Pancreas (tissue), 10 donors: ENCODE data around the gene PLCB2. TPM values are rescaled to one million over a fixed set of nuclear protein-coding genes. Genes with fewer than 3 reads are reported as not detected.

Source experiments
- ATAC-seq, 4 donors: fragments of 200-7000 bp; cut with Tn5 transposase; one replicate each; pipeline versions ENCODE4 v1.8.0 to v1.9.1; 2020; ENCODE audit warnings: mild to moderate bottlenecking in 4 of 4, moderate library complexity in 4 of 4
- DNase-seq, 6 donors: peaks; one replicate each; pipeline ENCODE4 v3.0.0-alpha.2; 2020
- FAIRE-seq: peaks from 2 replicates; lab custom pipeline; 2012; peaks lifted over from hg19 to GRCh38; lab: Jason Lieb, UNC
- H3K27ac ChIP-seq, 4 donors: fragments of 200-600 bp; sonication (generic); 1 replicate in 3 of 4; 2 replicates in 1 of 4; pipeline versions ENCODE4 v1.5.0 to v1.8.0; 2020
- H3K27me3 ChIP-seq, 4 donors: fragments of 200-600 bp; one replicate each; pipeline ENCODE4 v1.8.0; 2021
- H3K36me3 ChIP-seq, 3 donors: fragments of 200-600 bp; sonication (generic) in 1 of 3; one replicate each; pipeline versions ENCODE4 v1.5.0 to v1.8.0; 2020 to 2021
- H3K4me1 ChIP-seq, 3 donors: fragments of 200-600 bp; one replicate each; pipeline ENCODE4 v1.8.0; 2021
- H3K4me3 ChIP-seq, 4 donors: fragments of 200-600 bp; sonication (generic) in 2 of 4; one replicate each; pipeline versions ENCODE4 v1.5.0 to v1.8.0; 2020 to 2021
- H3K9me3 ChIP-seq, 4 donors: fragments of 200-600 bp; one replicate each; pipeline ENCODE4 v1.8.0; 2021
- CTCF ChIP-seq, 4 donors: fragments of 200-600 bp; sonication (generic) in 3 of 4; IDR thresholded peaks; one replicate each; pipeline versions ENCODE4 v1.5.0 to v1.8.0; 2021; ENCODE audit warnings: antibody characterized with exemption in 4 of 4
- WGBS, 2 donors: extraction: QIAGEN DNeasy Blood & Tissue Kit; methylation state at CpG; one replicate each; pipeline ENCODE4 v1.1.7; 2013; 5-methylcytosine and 5-hydroxymethylcytosine counted together
- intact Hi-C, 3 donors: fragments of 100-400 bp; cut with DNase I; formaldehyde crosslinking; loops; one replicate each; pipeline versions ENCODE4 v1.11.1 to v1.14.2; 2022
- polyA plus RNA-seq, 2 donors: library from polyadenylated mRNA; stranded (reverse); fragments of 200-250 nt; gene quantifications; one replicate each; pipeline ENCODE4 v1.2.3, GENCODE V29; 2013
- total RNA-seq, 6 donors: library from RNA; stranded (reverse); fragmentation: NEBNext Ultra II Directional in 4 of 6; extraction: Animal tissue kit (Norgen Biotek cat#: 25700) in 4 of 6; gene quantifications; one replicate each; pipeline versions ENCODE4 v1.2.1 to v1.2.4, GENCODE V29; 2021 to 2023
- donor health status: healthy with polysubstance abuse.
- donor health status: DM: no; HTN: no; CAD: no; lungs with moderate emphysema.
- donor health status: DM: no; HTN: no; CAD: no.
- donor health status: control.
- donor health status: control.
- donor health status: Bipolar disorder and iron deficiency.
- donor health status: DM: yes; HTN: yes; CAD: no.
- donor health status: DM: no; HTN: no; CAD: no.
- donor health status: DM: no; HTN: no; CAD: no.
- donor health status: DM: yes; HTN: yes; CAD: no.

PLCB2 gene, protein sequence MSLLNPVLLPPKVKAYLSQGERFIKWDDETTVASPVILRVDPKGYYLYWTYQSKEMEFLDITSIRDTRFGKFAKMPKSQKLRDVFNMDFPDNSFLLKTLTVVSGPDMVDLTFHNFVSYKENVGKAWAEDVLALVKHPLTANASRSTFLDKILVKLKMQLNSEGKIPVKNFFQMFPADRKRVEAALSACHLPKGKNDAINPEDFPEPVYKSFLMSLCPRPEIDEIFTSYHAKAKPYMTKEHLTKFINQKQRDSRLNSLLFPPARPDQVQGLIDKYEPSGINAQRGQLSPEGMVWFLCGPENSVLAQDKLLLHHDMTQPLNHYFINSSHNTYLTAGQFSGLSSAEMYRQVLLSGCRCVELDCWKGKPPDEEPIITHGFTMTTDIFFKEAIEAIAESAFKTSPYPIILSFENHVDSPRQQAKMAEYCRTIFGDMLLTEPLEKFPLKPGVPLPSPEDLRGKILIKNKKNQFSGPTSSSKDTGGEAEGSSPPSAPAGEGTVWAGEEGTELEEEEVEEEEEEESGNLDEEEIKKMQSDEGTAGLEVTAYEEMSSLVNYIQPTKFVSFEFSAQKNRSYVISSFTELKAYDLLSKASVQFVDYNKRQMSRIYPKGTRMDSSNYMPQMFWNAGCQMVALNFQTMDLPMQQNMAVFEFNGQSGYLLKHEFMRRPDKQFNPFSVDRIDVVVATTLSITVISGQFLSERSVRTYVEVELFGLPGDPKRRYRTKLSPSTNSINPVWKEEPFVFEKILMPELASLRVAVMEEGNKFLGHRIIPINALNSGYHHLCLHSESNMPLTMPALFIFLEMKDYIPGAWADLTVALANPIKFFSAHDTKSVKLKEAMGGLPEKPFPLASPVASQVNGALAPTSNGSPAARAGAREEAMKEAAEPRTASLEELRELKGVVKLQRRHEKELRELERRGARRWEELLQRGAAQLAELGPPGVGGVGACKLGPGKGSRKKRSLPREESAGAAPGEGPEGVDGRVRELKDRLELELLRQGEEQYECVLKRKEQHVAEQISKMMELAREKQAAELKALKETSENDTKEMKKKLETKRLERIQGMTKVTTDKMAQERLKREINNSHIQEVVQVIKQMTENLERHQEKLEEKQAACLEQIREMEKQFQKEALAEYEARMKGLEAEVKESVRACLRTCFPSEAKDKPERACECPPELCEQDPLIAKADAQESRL
- 10 to 100 TPM in 2 of 6 donors, 1 to 10 TPM in 3, under 1 TPM in 1; 0.94 to 23.5 (median 4.1) TPM for total RNA-seq
- polyA plus RNA-seq = 1 to 10 TPM; 5.3 to 9.7 TPM

GRCh38 chr15:40307421-40308211, at the start of gene PLCB2:
PLCB2 (minus strand) TSS chr15:40307935; CDS start chr15:40307672, 263 bp downstream.
- Histone ChIP-seq H3K9me3 (no peaks in the 10 kb centered on the region), H3K36me3 (no peaks in the 10 kb centered on the region), H3K27ac (peak within 1 kb of the TSS in 1 of 4 donors; percentile 34), H3K4me1 (no peaks in the 10 kb centered on the region), H3K4me3 (peak within 1 kb of the TSS in 1 of 4 donors; percentile 35), H3K27me3 (no peaks in the 10 kb centered on the region)
- peak in 3 of 4 donors; percentile 31 to 64 (median 61) for ATAC-seq
- DNase-seq = peak in 2 of 6 donors; percentile 51 to 58
- intact Hi-C loops = no loop called here
- TF ChIP-seq CTCF (IDR thresholded peaks at IDR 0.05) = no peak
- WGBS, 2 donors = 82% methylated on average over 14 to 15 of the region's 15 CpGs
- no peak for FAIRE-seq

- no peak for ATAC-seq
Measured at GRCh38 chr15:40357246-40357645, 49.5 kb upstream of the PLCB2 start.

DNA sequence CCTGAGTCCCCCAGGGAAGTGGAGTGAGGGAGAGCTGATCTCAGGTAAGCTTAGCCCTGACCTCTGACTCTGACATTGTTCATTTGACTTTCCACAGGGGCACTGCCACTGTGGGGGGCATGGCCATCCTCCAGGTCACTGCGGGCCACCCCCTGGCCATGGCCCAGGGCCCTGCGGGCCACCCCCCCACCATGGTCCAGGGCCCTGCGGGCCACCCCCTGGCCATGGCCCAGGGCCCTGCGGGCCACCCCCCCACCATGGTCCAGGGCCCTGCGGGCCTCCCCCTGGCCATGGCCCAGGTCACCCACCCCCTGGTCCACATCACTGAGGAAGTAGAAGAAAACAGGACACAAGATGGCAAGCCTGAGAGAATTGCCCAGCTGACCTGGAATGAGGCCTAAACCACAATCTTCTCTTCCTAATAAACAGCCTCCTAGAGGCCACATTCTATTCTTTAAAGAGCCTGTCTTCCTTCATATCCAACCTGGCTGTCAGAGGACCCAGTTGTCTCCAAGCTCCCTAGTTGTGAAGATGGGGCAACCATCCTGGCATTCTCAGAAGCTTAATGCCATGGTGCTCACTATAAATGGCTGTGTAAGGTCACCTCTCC, 48.3 kb upstream of the PLCB2 start:
- TF ChIP-seq CTCF (IDR thresholded peaks at IDR 0.05) = no peak
- no peak overlapping the region for H3K27ac ChIP-seq
- peaks cover 0 to 3% (median 0%) of the 10 kb centered on the region in 3 donors for H3K4me1 ChIP-seq
- DNase-seq = no peak
- 70 to 86% methylated on average over 3 to 5 of the region's 5 CpGs for WGBS, 2 donors
- no peak for ATAC-seq
- H3K27me3 ChIP-seq = no peaks in the 10 kb centered on the region
- FAIRE-seq = no peak
- H3K9me3 ChIP-seq = no peaks in the 10 kb centered on the region
- intact Hi-C loops = no loop called here
- H3K36me3 ChIP-seq = no peaks in the 10 kb centered on the region
- no peak overlapping the region for H3K4me3 ChIP-seq

More at GRCh38 chr15:40357246-40357645, 49.5 kb upstream of the PLCB2 start:
- Histone ChIP-seq H3K9me3 (no peaks in the 10 kb centered on the region), H3K4me1 (peaks cover 0 to 3% (median 0%) of the 10 kb centered on the region in 3 donors), H3K4me3 (peak overlapping the region in 1 of 4 donors; percentile 61), H3K27ac (no peak overlapping the region), H3K36me3 (no peaks in the 10 kb centered on the region), H3K27me3 (no peaks in the 10 kb centered on the region)
- WGBS, 2 donors = 31 to 42% methylated on average over 1 of the region's 1 CpG
- no peak for DNase-seq
- intact Hi-C loops = no loop called here
- TF ChIP-seq CTCF (IDR thresholded peaks at IDR 0.05) = no peak
- FAIRE-seq = no peak
